C4-2B (cell line): ENCODE measurements around the gene CMIP.

Experiments
- ZFX ChIP-seq: fragments of 450-650 bp; IDR thresholded peaks from 2 replicates; pipeline ENCODE4 v1.6.1; 2017
- TF ChIP-seq, protein P1 (sequence below): fragments of 450-650 bp; conservative IDR thresholded peaks from 2 replicates; pipeline ENCODE4 v1.5.1; 2017; ENCODE audit warnings: mild to moderate bottlenecking

DNA sequence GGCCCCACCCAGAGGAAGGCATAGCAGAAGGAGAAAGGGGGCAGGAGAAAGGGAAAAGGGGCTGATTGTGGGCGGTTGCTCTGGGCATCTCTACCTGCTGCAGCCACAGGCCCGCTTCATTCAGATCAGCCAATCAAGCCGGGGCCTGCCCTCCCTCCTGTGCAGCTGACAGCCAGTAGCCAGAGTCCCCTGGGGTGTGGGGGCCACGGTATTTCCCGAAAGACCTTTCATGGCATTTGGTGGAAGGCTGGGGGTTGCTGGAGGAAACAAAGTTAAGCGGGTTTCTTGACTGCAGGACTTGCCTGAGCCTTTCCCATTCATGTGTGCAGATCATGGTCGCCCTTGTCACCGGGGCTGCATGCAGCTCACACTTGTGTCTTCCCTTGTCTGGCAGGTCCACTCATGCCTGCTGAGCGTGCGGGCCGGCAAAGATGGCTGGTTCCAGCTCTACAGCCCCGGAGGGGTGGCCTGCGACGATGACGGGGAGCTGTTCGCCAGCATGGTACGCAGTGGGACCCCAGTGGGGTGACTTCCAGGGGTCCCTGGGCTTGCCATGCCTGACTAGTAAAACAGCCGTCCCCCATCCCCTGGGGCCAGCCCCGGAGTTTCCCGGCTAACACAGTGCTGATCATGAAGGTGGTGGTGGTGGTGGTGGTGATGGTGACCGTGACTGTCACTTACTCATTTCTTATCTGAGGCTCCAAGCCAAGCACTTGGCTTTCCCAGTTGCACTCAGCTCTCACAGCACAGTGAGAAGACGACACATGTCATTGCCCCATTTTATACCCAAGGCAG, 251.8 kb downstream of the CMIP start:
- TF ChIP-seq, protein P1, sequence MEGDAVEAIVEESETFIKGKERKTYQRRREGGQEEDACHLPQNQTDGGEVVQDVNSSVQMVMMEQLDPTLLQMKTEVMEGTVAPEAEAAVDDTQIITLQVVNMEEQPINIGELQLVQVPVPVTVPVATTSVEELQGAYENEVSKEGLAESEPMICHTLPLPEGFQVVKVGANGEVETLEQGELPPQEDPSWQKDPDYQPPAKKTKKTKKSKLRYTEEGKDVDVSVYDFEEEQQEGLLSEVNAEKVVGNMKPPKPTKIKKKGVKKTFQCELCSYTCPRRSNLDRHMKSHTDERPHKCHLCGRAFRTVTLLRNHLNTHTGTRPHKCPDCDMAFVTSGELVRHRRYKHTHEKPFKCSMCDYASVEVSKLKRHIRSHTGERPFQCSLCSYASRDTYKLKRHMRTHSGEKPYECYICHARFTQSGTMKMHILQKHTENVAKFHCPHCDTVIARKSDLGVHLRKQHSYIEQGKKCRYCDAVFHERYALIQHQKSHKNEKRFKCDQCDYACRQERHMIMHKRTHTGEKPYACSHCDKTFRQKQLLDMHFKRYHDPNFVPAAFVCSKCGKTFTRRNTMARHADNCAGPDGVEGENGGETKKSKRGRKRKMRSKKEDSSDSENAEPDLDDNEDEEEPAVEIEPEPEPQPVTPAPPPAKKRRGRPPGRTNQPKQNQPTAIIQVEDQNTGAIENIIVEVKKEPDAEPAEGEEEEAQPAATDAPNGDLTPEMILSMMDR: no peak
- no peak for TF ChIP-seq ZFX
